Suppressor macrophage treated with lipopolysaccharide for 4 hours (primary cell): ENCODE results near the gene ARFGAP1.

Source experiments
- DNase-seq: peaks from one replicate; pipeline ENCODE4 v3.0.0-alpha.2; 2020

The ARFGAP1 gene

DNA sequence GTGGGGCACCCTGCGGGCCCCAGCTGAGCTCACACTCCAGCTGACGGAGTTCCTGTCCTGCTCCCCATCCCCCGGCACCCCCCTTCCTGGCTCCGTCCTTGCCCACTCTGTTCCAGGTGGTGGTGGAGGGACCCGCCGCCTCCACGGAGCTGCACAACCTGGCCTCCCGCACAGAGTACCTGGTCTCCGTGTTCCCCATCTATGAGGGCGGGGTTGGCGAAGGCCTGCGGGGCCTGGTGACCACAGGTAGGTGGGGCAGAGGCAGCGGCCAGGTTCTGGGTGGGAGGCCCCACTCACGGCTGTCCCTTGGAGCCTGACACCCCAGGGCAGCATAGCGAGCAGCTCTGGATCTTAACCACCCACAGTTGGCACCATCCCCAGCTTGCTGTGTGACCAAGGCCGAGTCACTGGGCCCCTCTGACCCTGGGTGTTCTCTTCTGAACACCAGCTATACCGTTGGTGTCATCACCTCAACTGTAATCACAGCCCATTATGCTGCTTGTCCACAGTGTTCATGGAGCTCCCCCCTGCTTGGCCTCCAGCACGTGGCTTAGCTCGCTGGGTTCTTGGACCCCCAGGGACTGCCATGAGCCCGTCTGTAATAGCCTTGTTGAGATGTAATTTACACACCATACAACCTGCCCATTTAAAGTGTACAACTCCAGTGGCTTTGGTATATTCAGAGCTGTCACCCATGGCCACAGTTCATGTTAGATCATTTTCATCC lies 37.8 kb downstream of the ARFGAP1 start:
- no peak for DNase-seq

GRCh38 chr20:63311186-63311832 lies 38.7 kb downstream of the ARFGAP1 start:
- no peak for DNase-seq

- no peak for DNase-seq
Observed at GRCh38 chr20:63311833-63312243, 39.2 kb downstream of the ARFGAP1 start.

DNA sequence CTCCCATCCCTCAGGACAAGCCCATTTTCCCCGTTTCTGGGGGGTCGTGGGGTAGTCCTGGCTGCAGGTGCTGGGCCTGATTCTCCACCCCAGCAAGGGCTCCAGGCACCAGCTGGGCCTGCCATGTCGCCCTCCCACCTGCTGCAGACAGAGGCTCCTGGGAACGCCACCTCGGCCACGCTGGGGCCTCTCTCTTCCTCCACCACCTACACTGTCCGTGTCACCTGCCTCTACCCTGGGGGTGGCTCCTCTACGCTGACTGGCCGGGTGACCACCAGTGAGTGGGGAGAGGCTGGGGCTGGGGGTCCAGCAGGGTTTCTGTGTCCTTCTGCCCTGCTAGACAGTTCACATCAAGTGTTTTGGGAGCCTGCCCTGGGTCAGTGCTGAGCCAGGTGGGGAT lies 39.7 kb downstream of the ARFGAP1 start:
- DNase-seq = no peak

DNA sequence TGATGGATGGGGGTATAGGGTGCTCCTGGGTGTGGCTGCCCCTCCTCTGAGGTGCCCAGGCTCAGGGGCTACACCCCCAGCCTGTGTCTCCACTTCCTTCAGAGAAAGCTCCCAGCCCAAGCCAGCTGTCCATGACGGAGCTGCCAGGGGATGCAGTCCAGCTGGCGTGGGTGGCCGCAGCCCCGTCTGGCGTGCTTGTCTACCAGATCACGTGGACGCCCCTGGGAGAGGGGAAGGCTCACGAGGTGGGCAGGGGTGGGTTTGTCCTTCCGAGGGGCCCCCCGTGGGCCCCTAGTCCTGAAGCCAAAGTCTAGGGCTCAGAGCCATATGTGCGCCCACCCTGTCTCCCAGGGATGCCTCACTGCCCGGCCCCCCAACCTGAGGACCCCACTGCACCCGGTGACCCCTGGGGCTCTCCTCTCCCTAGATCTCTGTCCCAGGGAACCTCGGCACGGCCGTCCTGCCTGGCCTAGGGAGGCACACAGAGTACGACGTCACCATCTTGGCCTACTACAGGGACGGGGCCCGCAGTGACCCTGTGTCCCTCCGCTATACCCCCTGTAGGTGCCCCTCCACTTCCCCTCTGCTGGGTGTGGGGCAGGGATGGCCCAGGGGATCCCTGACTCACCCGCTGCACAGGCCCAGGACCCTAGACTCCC lies 40.2 kb downstream of the ARFGAP1 start:
- DNase-seq = no peak

DNA sequence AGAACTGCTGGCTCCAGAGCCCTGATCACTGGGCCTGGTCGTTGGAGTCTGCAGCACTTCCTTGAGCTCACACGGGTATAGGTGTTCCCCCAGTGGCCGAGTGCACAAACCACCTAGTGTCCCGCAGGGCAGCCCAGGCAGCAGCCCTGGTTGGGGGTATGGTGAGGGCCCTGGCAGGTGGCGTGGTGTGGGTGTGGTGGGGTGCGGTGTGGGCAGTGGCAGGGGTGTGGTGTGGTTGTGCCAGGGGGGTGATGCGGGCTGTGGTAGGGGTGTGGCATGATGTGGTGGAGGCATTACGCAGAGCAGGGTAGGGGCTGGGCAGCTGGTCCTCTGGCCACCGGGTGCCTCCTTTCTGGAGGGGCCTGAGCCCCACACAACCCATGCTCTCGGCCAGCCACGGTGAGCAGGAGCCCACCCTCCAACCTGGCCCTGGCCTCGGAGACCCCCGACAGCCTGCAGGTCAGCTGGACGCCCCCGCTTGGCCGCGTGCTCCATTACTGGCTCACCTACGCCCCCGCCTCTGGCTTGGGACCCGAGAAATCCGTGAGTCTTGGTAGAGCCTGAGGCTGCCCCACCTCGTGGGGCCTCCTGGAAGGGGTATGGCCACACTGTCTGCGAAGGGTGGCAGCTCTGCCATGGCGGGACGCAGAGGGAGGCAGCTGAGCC lies 40.9 kb downstream of the ARFGAP1 start:
- no peak for DNase-seq

GRCh38 chr20:63314015-63314471 lies 41.4 kb downstream of the ARFGAP1 start:
- no peak for DNase-seq

DNA sequence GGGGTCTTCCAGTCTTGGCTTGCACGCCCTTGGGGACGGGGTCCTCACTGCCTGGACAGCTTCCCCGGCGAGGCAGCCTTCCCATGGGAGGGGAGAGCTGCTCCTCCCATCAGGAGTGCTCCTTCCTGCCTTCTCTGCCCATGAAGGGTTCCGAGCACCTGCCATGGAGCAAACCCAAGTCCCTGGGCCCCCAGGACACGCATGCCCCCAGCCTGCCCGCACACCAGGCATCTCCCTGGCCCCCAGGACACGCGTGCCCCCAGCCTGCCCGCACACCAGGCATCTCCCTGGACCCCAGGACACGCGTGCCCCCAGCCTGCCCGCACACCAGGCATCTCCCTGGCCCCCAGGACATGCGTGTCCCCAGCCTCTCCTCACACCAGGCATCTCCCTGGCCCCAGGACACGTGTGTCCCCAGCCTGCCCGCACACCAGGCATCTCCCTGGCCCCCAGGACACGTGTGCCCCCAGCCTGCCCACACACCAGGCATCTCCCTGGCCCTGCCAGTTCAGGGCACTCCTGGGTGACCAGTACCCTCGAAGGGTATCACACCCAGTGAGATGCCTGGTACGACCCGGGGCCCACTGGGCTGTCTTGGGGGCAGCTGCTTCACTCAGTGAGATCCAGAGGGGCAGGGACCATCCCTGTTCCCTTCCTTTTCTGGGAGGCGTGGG lies 42.1 kb downstream of the ARFGAP1 start:
- no peak for DNase-seq

- no peak for DNase-seq
Observed at GRCh38 chr20:63315240-63315689, 42.7 kb downstream of the ARFGAP1 start.

DNA sequence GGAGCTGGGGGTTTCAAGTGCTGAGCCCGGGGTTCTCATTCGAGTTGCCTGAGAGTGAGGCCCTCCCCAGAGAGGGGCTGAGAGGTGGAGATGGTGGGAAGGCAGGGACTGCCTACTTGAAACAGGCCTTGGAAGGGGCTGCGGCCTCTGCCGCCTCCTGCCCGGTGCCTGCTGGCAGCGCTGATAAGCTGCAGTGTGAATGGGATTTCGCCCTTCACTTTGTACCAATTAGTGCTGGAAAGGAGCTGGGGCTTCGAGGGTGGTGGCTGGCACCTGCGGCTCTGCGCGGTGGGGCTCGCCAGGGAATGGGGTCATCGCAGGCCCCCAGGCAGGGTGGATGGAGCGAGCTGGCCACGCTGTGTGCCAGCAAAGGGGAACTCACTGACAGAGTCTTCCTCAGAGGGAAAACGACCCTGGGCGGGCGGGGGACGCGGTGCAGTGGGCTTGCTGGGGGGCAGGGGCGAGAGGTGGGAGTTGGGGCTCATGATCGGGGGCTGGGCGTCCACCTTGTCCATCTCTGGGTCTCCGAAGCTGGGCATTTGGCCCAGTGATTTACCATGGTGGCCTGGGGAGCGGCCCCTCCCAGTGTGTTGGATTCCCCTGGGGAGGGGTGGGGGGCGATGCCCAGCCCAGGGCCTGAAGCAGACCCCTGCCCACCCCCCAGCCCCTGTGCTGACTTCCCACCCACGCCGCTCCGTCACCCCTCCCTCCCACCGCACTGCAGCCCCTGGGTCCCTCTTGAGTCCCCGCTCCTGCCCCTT lies 43.3 kb downstream of the ARFGAP1 start:
- no peak for DNase-seq

- DNase-seq = no peak
Observed at GRCh38 chr20:63316502-63316921, 43.9 kb downstream of the ARFGAP1 start.

DNA sequence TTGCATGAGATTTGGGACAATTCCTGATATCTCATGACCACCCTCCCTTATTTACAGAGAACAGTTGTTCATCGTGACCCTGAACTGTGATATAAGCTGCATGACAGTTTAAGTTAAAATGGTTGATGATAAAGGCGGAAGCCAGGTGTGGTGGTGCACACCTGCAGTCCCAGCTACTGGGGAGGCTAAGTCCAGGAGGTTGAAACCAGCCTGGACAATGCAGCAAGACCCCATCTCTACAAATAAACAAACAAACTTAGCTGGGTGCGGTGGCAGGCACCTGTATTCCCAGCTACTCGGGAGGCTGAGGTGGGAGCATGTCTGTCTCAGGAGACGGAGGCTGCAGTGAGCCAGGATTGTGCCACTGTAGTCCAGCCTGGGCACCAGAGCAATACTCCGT lies 44.4 kb downstream of the ARFGAP1 start:
- no peak for DNase-seq

GRCh38 chr20:63317601-63318291 lies 45.1 kb downstream of the ARFGAP1 start:
- no peak for DNase-seq

- no peak for DNase-seq
Observed at GRCh38 chr20:63318391-63319163, 46.0 kb downstream of the ARFGAP1 start.

GRCh38 chr20:63319164-63320040 lies 46.8 kb downstream of the ARFGAP1 start:
- no peak for DNase-seq

DNA sequence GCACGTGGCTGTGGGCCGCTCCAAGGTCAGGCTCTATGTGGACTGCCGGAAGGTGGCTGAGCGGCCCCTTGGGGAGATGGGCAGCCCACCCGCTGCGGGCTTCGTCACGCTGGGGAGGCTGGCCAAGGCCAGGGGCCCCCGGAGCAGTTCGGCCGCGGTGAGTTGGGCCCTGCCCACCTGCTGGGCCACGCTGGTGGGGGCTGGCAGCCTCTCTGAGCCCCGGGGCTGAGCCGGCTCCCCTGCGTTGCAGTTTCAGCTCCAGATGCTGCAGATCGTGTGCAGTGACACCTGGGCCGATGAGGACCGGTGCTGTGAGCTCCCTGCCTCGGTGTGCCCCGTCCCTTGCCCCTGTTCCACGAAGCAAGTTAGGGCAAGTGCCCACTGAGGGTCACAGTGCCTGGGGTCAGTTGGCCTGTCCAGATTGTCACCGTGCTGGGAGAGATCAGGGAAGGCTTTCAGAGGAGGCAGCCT lies 47.5 kb downstream of the ARFGAP1 start:
- DNase-seq = no peak

GRCh38 chr20:63320616-63321147 lies 48.1 kb downstream of the ARFGAP1 start:
- DNase-seq = no peak

DNA sequence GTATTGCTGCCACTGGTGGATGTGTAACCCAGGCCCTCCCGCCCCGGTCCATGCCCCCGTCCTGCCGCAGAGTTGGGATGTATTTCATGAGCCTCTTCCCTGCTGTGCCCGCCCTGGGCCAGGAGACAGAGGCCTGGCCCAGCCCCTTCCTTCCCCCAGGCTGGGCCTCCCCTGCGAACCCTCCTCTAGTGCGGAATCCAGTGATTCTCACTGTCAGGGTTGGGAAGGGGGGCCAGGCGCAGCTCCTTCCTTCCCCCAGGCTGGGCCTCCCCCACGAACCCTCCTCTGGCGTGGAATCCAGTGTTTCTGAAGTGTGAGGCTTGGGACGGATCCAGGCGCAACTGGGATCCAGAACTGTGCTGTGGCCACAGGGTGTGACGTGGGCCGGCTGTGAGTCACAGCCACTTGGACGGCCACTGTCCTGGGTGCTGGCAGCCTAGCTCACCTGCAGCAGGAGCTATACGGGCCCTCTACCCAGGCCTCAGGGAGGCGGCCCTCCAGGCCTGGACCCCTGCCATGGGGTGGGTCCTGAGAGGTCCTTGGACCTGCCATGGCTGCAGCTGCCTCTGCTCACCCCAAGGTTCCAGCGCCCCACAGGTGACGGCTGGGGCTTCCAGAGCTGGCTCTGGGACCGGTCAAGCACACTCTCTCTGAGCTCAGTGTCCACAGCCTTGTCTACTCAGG lies 48.7 kb downstream of the ARFGAP1 start:
- no peak for DNase-seq
